Measurements from ENCODE around the gene BACH2.

The BACH2 gene

DNA sequence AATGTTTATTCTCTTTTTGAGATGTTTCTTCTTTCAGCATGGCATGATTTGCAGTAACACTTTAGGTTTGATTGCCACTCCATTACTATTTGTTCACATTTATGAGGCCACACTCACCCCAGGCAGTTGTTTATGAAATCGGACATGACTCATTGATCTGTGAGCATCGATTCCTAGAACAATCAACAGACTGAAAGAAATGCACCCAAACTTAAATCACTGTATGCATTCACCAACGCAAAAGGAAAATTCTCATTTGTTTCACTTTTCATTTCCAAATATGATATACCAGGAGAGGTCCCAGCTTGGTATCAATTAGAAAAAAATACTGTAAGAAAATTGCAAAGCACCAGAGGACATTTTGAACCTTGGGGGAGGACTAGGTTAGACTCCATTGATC is 407.8 kb downstream of the BACH2 start:
- TF ChIP-seq POLR2AphosphoS5 (IDR thresholded peaks at IDR 0.05; ENCODE audit: low read depth, low read length) (no peak), FOXP2 (optimal IDR thresholded peaks at IDR 0.05; ENCODE audit: borderline replicate concordance, extremely low read depth, extremely low read length, insufficient read depth) (no peak), TAF1 (IDR thresholded peaks at IDR 0.05; ENCODE audit: borderline replicate concordance, insufficient read depth, low read length) (no peak), SIN3A (IDR thresholded peaks at IDR 0.05; ENCODE audit: borderline replicate concordance, insufficient read depth, low read length) (no peak)
- TF ChIP-seq, protein P1, sequence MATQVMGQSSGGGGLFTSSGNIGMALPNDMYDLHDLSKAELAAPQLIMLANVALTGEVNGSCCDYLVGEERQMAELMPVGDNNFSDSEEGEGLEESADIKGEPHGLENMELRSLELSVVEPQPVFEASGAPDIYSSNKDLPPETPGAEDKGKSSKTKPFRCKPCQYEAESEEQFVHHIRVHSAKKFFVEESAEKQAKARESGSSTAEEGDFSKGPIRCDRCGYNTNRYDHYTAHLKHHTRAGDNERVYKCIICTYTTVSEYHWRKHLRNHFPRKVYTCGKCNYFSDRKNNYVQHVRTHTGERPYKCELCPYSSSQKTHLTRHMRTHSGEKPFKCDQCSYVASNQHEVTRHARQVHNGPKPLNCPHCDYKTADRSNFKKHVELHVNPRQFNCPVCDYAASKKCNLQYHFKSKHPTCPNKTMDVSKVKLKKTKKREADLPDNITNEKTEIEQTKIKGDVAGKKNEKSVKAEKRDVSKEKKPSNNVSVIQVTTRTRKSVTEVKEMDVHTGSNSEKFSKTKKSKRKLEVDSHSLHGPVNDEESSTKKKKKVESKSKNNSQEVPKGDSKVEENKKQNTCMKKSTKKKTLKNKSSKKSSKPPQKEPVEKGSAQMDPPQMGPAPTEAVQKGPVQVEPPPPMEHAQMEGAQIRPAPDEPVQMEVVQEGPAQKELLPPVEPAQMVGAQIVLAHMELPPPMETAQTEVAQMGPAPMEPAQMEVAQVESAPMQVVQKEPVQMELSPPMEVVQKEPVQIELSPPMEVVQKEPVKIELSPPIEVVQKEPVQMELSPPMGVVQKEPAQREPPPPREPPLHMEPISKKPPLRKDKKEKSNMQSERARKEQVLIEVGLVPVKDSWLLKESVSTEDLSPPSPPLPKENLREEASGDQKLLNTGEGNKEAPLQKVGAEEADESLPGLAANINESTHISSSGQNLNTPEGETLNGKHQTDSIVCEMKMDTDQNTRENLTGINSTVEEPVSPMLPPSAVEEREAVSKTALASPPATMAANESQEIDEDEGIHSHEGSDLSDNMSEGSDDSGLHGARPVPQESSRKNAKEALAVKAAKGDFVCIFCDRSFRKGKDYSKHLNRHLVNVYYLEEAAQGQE (IDR thresholded peaks at IDR 0.05; ENCODE audit: insufficient read depth in 1 of 2, low read depth in 2 of 2, low read length in 2 of 2), result no peak

DNA sequence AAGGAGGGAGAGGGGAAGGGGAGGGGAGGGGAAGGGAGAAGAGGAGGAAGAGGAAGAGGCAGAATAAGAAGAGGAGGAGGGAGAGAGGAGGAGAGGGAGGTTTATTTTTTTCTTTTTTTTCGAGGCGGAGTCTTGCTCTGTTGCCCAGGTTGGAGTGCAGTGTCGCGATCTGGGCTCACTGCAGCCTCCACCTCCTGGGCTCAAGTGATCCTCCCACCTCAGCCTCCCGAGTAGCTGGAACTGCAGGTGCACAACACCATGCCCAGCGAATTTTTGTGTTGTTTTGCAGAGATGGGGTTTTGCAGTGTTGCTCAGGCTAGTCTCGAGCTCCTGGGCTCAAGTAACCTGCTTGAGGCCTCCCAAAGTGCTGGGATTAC is 408.5 kb downstream of the BACH2 start:
- TF ChIP-seq, protein P1 (IDR thresholded peaks at IDR 0.05; ENCODE audit: insufficient read depth in 1 of 2, low read depth in 2 of 2, low read length in 2 of 2), result no peak
- TF ChIP-seq TAF1 (IDR thresholded peaks at IDR 0.05; ENCODE audit: borderline replicate concordance, insufficient read depth, low read length) (no peak), SIN3A (IDR thresholded peaks at IDR 0.05; ENCODE audit: borderline replicate concordance, insufficient read depth, low read length) (no peak), FOXP2 (optimal IDR thresholded peaks at IDR 0.05; ENCODE audit: borderline replicate concordance, extremely low read depth, extremely low read length, insufficient read depth) (no peak), POLR2AphosphoS5 (IDR thresholded peaks at IDR 0.05; ENCODE audit: low read depth, low read length) (no peak)

DNA sequence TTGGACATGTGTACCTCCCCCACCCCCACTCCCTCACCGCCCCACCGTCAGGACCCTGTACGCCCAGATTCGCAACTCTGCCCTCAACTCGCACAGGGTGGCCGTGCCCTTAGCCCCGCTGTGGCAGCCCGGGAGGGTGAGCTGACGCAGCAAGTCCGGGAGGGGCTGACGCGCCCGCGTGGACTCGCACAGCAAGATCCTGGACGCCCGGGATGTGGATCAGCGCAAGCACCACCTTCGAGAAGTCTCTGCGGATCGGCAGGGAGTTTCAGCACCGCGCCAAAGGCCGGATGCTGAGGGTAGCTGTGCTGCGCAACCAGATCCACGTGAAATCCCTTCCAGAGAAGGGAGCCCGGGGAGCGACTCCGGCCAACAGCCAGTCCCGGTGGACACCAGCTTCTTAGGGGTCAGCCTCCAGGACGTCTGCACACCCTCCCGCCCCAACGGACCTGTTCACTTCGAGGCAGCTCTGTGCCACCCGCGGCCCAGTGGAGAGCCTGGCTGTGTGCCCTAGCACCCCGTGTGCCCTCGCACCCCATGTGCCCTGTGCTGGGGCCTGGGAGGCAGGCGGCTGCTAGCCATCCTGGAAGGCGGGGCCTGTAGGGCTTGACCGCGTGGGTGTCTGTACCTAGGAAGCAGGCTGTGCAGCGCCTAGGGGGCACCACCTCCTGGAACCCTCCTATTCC is 409.0 kb downstream of the BACH2 start:
- TF ChIP-seq FOXP2 (optimal IDR thresholded peaks at IDR 0.05; ENCODE audit: borderline replicate concordance, extremely low read depth, extremely low read length, insufficient read depth) (no peak), TAF1 (IDR thresholded peaks at IDR 0.05; ENCODE audit: borderline replicate concordance, insufficient read depth, low read length) (no peak), POLR2AphosphoS5 (IDR thresholded peaks at IDR 0.05; ENCODE audit: low read depth, low read length) (no peak), SIN3A (IDR thresholded peaks at IDR 0.05; ENCODE audit: borderline replicate concordance, insufficient read depth, low read length) (no peak)
- TF ChIP-seq, protein P1 (IDR thresholded peaks at IDR 0.05; ENCODE audit: insufficient read depth in 1 of 2, low read depth in 2 of 2, low read length in 2 of 2), result no peak

DNA sequence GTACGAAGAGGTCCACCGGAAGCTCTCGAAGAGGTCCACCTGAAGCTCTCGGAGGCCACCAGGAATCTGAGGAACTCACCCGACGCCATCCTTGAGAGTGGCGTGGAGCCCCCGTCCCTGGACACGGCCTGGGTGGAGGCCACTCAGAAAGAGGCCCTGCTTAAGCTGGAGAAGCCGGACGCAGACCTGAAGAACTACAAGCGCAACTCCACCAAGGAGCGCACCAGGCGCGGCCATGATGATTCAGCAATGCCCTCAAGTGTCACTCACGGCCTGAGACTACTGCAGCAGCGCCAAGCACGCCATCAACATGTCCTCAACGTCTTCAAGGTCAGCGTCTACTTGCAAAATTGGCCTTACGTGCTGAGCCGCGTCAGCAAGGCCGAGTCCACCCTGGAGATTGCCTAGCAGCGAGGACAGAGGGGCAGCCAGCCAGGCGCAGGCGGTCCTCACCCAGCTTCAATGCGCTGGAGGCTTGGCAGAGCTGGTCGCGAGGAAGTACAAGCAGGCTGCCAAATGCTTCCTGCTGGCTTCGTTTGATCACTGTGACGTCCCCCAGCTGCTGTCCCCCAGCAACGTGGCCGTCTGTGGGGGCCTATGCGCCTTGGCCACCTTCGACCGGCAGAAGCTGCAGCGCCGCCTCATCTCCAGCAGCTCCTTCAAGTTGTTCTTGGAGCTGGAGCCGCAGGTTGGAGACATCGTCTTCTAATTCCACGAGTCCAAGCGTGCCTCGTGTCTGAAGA is 410.1 kb downstream of the BACH2 start:
- no peak for TF ChIP-seq TAF1 (IDR thresholded peaks at IDR 0.05; ENCODE audit: borderline replicate concordance, insufficient read depth, low read length)
- no peak for TF ChIP-seq FOXP2 (optimal IDR thresholded peaks at IDR 0.05; ENCODE audit: borderline replicate concordance, extremely low read depth, extremely low read length, insufficient read depth)
- TF ChIP-seq POLR2AphosphoS5 (IDR thresholded peaks at IDR 0.05; ENCODE audit: low read depth, low read length), result no peak
- no peak for TF ChIP-seq SIN3A (IDR thresholded peaks at IDR 0.05; ENCODE audit: borderline replicate concordance, insufficient read depth, low read length)
- TF ChIP-seq, protein P1 (IDR thresholded peaks at IDR 0.05; ENCODE audit: insufficient read depth in 1 of 2, low read depth in 2 of 2, low read length in 2 of 2), result no peak

Data from PFSK-1 (cell line).